Type B pancreatic cell (in vitro differentiated cells): Measurements from ENCODE around the gene ILF2. TPM values are rescaled to one million over a fixed set of nuclear protein-coding genes. Genes with fewer than 3 reads are reported as not detected.

ENCODE experiments used
- DNase-seq: peaks from one replicate; pipeline ENCODE4 v3.0.0; 2021; ENCODE audit warnings: mixed read lengths; ENCODE audit not compliant: unreplicated experiment; ENCODE audit errors: extremely low spot score
- H3K27ac Mint-ChIP-seq: 2 replicates; pipeline ENCODE4 v1.8.0; 2021; ENCODE audit warnings: mild to moderate bottlenecking, mixed read lengths
- H3K27me3 Mint-ChIP-seq: 2 replicates; pipeline ENCODE4 v1.8.0; 2021; ENCODE audit warnings: mixed read lengths
- H3K36me3 Mint-ChIP-seq: 2 replicates; pipeline ENCODE4 v1.8.0; 2021; ENCODE audit warnings: mixed read lengths
- H3K4me1 Mint-ChIP-seq: one replicate; pipeline ENCODE4 v1.8.0; 2021; ENCODE audit warnings: mixed read lengths; ENCODE audit not compliant: unreplicated experiment
- H3K4me3 Mint-ChIP-seq: 2 replicates; pipeline ENCODE4 v1.8.0; 2021; ENCODE audit warnings: mild to moderate bottlenecking, mixed read lengths
- H3K9me3 Mint-ChIP-seq: 2 replicates; pipeline ENCODE4 v1.8.0; 2021; ENCODE audit warnings: mixed read lengths
- total RNA-seq: library from RNA; stranded (reverse); gene quantifications from 2 replicates; pipeline ENCODE4 v1.2.1, GENCODE V29; 2021; ENCODE audit warnings: low replicate concordance
- TF ChIP-seq, protein P1 (sequence below): fragments of 200-600 bp; sonication (generic); conservative IDR thresholded peaks from 2 replicates; pipeline ENCODE4 v1.5.0; 2021; ENCODE audit warnings: antibody characterized with exemption, mild to moderate bottlenecking

Gene ILF2
- total RNA-seq, 1 donor from 2014 or later, result 291 TPM

DNA sequence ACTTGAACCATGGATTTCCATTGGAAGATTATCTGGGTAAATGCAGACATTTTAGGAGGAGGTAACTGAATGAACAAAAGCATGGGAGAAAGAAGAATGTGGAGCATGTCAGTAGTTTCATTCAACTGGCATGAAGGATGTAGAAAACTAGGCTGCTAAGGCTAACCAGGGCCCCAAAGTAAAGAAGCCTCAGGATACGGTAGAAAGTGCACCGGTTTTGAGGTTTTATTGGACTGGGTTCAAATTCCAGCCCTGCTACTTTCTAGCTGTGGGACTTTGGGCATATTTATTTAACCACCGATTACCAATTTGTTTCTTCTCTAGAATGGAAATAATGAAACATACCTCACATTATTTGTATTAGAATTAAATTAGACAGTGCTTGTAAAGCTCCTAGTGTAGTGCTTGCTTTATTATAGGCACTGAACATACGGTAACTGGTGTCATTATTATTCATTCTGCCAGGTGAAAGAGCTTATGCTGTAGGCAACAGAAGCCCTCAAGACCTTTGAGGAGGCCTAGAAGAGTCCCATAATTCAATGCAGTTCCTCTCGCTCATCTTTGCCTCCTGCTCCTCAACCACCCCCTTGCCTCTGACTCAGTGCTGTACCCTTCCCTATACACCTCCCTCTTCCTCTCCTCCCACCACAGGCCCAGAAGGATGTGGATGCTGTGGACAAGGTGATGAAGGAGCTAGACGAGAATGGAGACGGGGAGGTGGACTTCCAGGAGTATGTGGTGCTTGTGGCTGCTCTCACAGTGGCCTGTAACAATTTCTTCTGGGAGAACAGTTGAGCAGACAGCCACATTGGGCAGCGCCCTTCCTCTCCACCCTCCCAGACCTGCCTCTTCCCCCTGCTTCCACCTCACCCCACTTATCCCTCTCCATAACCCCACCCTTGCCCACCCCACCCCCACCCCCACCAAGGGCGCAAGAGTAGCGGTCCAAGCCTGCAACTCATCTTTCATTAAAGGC lies 39.5 kb downstream of the ILF2 start:
- DNase-seq, result no peak
- Mint-ChIP-seq H3K4me3 (no peak overlapping the region), H3K27me3 (no peaks in the 10 kb centered on the region), H3K27ac (no peak overlapping the region), H3K36me3 (peaks cover 14% of the 10 kb centered on the region), H3K4me1 (peaks cover 34% of the 10 kb centered on the region), H3K9me3 (peaks cover 3% of the 10 kb centered on the region)
- TF ChIP-seq, protein P1, sequence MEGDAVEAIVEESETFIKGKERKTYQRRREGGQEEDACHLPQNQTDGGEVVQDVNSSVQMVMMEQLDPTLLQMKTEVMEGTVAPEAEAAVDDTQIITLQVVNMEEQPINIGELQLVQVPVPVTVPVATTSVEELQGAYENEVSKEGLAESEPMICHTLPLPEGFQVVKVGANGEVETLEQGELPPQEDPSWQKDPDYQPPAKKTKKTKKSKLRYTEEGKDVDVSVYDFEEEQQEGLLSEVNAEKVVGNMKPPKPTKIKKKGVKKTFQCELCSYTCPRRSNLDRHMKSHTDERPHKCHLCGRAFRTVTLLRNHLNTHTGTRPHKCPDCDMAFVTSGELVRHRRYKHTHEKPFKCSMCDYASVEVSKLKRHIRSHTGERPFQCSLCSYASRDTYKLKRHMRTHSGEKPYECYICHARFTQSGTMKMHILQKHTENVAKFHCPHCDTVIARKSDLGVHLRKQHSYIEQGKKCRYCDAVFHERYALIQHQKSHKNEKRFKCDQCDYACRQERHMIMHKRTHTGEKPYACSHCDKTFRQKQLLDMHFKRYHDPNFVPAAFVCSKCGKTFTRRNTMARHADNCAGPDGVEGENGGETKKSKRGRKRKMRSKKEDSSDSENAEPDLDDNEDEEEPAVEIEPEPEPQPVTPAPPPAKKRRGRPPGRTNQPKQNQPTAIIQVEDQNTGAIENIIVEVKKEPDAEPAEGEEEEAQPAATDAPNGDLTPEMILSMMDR, result no peak

DNA sequence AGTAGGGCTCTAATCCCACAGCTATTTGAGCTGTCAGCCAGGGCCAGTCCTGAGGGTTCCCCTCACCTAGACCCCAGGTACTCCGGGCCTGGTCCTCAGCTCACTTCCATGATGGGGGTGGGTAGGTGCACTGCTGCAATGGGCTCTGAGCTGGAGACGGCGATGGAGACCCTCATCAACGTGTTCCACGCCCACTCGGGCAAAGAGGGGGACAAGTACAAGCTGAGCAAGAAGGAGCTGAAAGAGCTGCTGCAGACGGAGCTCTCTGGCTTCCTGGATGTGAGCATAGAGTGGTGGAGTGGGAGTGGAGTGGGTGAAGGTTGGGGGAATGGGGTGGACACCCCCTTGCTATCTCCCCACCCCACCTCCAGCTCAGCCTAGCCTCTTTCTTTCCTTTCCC lies 40.4 kb downstream of the ILF2 start:
- Mint-ChIP-seq H3K4me1 (peaks cover 37% of the 10 kb centered on the region), H3K4me3 (no peak overlapping the region), H3K36me3 (peaks cover 17% of the 10 kb centered on the region), H3K27ac (no peak overlapping the region), H3K27me3 (no peaks in the 10 kb centered on the region), H3K9me3 (peaks cover 3% of the 10 kb centered on the region)
- no peak for DNase-seq
- TF ChIP-seq, protein P1, result no peak

DNA sequence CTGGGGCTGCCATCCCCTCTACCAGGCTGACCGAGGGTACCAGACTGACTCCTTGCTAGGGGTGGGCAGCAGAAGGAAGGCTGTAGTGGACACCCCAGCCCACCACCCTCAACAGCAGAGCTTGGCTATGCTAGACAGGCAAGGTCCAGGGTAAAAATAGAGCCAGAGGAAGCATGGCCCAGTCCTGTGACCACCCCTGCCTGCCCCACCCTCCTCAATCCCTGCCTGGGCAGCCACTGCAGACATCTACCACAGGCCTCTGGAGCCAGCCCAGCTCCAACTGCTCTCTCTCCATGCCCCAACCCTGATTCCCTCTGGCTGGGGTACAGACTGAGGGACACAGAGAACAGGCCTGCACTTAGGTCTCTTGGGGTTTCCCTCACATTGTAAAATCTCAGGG lies 40.8 kb downstream of the ILF2 start:
- Mint-ChIP-seq H3K27me3 (no peaks in the 10 kb centered on the region), H3K9me3 (peaks cover 3% of the 10 kb centered on the region), H3K36me3 (peaks cover 17% of the 10 kb centered on the region), H3K4me3 (no peak overlapping the region), H3K27ac (no peak overlapping the region), H3K4me1 (peaks cover 38% of the 10 kb centered on the region)
- TF ChIP-seq, protein P1, result no peak
- DNase-seq, result no peak

DNA sequence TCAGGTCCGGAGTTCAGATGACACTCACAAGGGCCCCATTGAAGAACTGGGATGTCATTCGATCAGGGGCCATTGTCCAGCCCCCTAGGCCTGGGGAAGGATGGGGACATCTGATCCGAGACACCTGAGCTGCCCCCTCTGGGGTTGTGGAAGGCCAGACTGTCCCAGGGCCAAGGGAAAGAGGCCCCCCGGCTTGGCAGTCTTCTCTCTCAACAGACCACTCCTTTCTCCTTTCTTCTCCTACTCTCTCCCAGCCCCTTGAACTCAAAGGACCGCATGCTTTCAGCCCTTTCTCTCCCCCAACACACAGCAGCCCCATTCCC lies 41.5 kb downstream of the ILF2 start:
- Mint-ChIP-seq H3K27ac (no peak overlapping the region), H3K27me3 (no peaks in the 10 kb centered on the region), H3K9me3 (peaks cover 3% of the 10 kb centered on the region), H3K4me3 (no peak overlapping the region), H3K36me3 (peaks cover 15% of the 10 kb centered on the region), H3K4me1 (peaks cover 36% of the 10 kb centered on the region)
- TF ChIP-seq, protein P1, result no peak
- no peak for DNase-seq

DNA sequence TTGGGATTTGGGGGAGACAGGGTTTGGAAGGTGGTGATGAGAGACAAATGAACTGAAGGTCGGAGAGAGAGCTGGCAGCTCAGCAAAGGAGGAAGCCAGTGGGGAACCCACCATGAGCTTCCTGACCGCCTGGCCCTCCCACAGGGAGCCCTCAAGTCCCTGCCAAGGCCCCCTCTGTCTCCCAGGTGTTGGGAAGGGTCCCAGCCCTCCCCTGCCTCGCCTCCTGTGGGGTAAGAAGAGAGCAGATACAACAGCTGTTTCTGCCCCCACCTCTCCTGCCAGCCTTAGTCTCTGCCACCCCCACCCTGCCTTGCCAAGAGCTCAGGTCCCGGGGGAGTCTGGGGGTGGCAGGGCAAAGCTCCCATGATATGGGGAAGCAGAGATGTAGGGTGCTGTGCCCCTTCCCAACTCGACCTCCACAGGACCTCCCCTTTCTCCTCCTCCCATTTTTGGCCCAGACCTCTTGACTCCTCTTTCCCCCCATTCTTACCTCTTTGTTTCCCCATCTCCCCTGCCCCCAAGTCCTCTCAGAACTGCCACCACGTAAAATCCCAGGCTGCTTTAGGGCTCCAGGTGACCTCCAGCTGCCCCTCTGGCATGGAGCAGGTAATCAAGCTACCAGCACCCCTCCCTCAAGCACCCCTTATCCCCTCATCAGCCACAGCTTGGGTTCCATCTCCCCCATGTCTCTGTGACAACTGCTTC lies 42.0 kb downstream of the ILF2 start:
- Mint-ChIP-seq H3K36me3 (peaks cover 16% of the 10 kb centered on the region), H3K4me3 (no peak overlapping the region), H3K27me3 (no peaks in the 10 kb centered on the region), H3K27ac (no peak overlapping the region), H3K9me3 (peaks cover 3% of the 10 kb centered on the region), H3K4me1 (peaks cover 38% of the 10 kb centered on the region)
- TF ChIP-seq, protein P1, result no peak
- DNase-seq, result no peak
